Natural killer cell (primary cell): ENCODE measurements around the gene DNAJC15. TPM values are rescaled to one million over a fixed set of nuclear protein-coding genes. Genes with fewer than 3 reads are reported as not detected.

Experiments
- ATAC-seq, 3 donors: fragments of 150-1000 bp in 2 of 3; fragments of 200-7000 bp in 1 of 3; cut with Tn5 transposase; 1 replicate in 1 of 3; 2 replicates in 2 of 3; pipeline ENCODE4 v1.10.0; 2021; ENCODE audit warnings: mild to moderate bottlenecking in 2 of 3, moderate library complexity in 2 of 3
- DNase-seq, 2 donors: peaks; one replicate each; pipeline versions ENCODE4 v3.0.0 to v3.0.0-alpha.2; 2013 to 2021; ENCODE audit warnings: mixed read lengths in 1 of 2
- H3K27ac ChIP-seq: one replicate; pipeline ENCODE4 v1.5.1; 2013; ENCODE audit warnings: mild to moderate bottlenecking, low read length
- H3K27me3 ChIP-seq: one replicate; pipeline ENCODE4 v1.6.1; 2013; ENCODE audit warnings: low read length; ENCODE audit not compliant: control insufficient read depth, insufficient read depth
- H3K36me3 ChIP-seq: one replicate; pipeline ENCODE4 v1.6.1; 2013; ENCODE audit warnings: low read length; ENCODE audit not compliant: control insufficient read depth, insufficient read depth
- H3K4me1 ChIP-seq: one replicate; pipeline ENCODE4 v1.6.1; 2013; ENCODE audit warnings: low read length; ENCODE audit not compliant: control insufficient read depth, insufficient read depth
- H3K4me3 ChIP-seq: one replicate; pipeline ENCODE4 v1.5.1; 2013; ENCODE audit warnings: low read length
- H3K9me3 ChIP-seq: one replicate; pipeline ENCODE4 v1.6.1; 2013; ENCODE audit warnings: low read length; ENCODE audit not compliant: control insufficient read depth, insufficient read depth
- H3K27ac Mint-ChIP-seq, 2 donors: one replicate each; pipeline ENCODE4 v1.8.0; 2022; ENCODE audit warnings: mild to moderate bottlenecking in 2 of 2, mixed read lengths in 2 of 2, moderate library complexity in 1 of 2
- H3K27me3 Mint-ChIP-seq, 2 donors: one replicate each; pipeline ENCODE4 v1.8.0; 2022; ENCODE audit warnings: low read depth in 2 of 2, mixed read lengths in 2 of 2
- H3K36me3 Mint-ChIP-seq: one replicate; pipeline ENCODE4 v1.8.0; 2022; ENCODE audit warnings: mixed read lengths
- H3K4me1 Mint-ChIP-seq, 2 donors: one replicate each; pipeline ENCODE4 v1.8.0; 2022; ENCODE audit warnings: mixed read lengths in 2 of 2
- H3K4me3 Mint-ChIP-seq: one replicate; pipeline ENCODE4 v1.8.0; 2022; ENCODE audit warnings: mild to moderate bottlenecking, moderate library complexity, mixed read lengths
- H3K9me3 Mint-ChIP-seq, 2 donors: one replicate each; pipeline ENCODE4 v1.8.0; 2022; ENCODE audit warnings: mixed read lengths in 2 of 2
- WGBS: methylation state at CpG from one replicate; pipeline ENCODE4 v1.1.7; 2013; ENCODE audit warnings: missing lambda C conversion rate; ENCODE audit not compliant: insufficient coverage; 5-methylcytosine and 5-hydroxymethylcytosine counted together
- intact Hi-C: fragments of 100-400 bp; cut with micrococcal nuclease; formaldehyde crosslinking; loops from one replicate; pipeline ENCODE4 v1.14.2; 2022
- total RNA-seq, 4 donors: library from RNA; stranded (reverse); fragments of 120-200 nt in 1 of 4; gene quantifications; one replicate each; pipeline versions ENCODE4 v1.2.3 to v1.2.4, GENCODE V29; 2013 to 2022
- TF ChIP-seq, protein P1 (sequence below): fragments of 200-600 bp; IDR thresholded peaks from one replicate; pipeline ENCODE4 v1.8.0; 2022; ENCODE audit warnings: antibody characterized with exemption

The DNAJC15 gene
- total RNA-seq, 3 donors from 2014 or later (not counting 1 experiment from before 2014, with no cell fraction given), result 7.7 to 10.0 (median 8.3) TPM

- H3K4me1 Mint-ChIP-seq, result peaks cover 11 to 28% of the 10 kb centered on the region in 2 donors
- no peak overlapping the region for H3K27ac ChIP-seq
Measured at GRCh38 chr13:43077046-43077445, 53.7 kb downstream of the DNAJC15 start.

DNA sequence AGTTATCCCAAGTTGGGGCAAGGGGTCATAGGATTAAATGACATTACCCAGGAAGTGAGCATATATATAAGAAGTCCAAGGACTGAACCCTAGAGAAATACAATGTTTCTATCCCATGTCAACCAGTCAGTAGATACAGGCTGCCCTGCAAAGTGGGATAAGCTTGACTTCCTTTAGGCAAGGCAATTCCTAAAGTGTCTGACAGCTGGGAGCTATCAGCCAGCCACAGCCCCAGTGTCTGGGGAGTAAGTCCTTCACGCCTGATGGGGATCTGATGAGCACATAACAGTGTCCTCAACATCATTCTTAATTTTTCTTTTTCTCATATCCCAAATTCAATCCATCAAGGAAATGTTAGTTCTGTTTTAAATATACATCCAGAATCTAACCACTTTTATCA lies 54.1 kb downstream of the DNAJC15 start:
- Histone ChIP-seq H3K27me3 (no peaks in the 10 kb centered on the region), H3K27ac (no peak overlapping the region), H3K4me3 (no peak overlapping the region), H3K4me1 (no peaks in the 10 kb centered on the region), H3K9me3 (no peaks in the 10 kb centered on the region), H3K36me3 (peaks cover 10% of the 10 kb centered on the region)
- TF ChIP-seq, protein P1, sequence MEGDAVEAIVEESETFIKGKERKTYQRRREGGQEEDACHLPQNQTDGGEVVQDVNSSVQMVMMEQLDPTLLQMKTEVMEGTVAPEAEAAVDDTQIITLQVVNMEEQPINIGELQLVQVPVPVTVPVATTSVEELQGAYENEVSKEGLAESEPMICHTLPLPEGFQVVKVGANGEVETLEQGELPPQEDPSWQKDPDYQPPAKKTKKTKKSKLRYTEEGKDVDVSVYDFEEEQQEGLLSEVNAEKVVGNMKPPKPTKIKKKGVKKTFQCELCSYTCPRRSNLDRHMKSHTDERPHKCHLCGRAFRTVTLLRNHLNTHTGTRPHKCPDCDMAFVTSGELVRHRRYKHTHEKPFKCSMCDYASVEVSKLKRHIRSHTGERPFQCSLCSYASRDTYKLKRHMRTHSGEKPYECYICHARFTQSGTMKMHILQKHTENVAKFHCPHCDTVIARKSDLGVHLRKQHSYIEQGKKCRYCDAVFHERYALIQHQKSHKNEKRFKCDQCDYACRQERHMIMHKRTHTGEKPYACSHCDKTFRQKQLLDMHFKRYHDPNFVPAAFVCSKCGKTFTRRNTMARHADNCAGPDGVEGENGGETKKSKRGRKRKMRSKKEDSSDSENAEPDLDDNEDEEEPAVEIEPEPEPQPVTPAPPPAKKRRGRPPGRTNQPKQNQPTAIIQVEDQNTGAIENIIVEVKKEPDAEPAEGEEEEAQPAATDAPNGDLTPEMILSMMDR, result no peak
- DNase-seq, result no peak
- Mint-ChIP-seq H3K27me3 (no peaks in the 10 kb centered on the region), H3K9me3 (no peaks in the 10 kb centered on the region), H3K27ac (no peak overlapping the region), H3K4me1 (peaks cover 7 to 24% of the 10 kb centered on the region in 2 donors), H3K36me3 (peaks cover 6% of the 10 kb centered on the region), H3K4me3 (no peak overlapping the region)
- intact Hi-C loops, result no loop called here
- WGBS, result 92% methylated on average over 1 of the region's 1 CpG
- no peak for ATAC-seq

More at GRCh38 chr13:43077046-43077445, 53.7 kb downstream of the DNAJC15 start:
- no peak overlapping the region for H3K4me3 ChIP-seq
- TF ChIP-seq, protein P1, result no peak
- no peaks in the 10 kb centered on the region for H3K9me3 ChIP-seq
- DNase-seq (no peak), ATAC-seq (no peak)
- intact Hi-C loops, result no loop called here
- no peaks in the 10 kb centered on the region for H3K4me1 ChIP-seq
- WGBS, result 100% methylated on average over 1 of the region's 1 CpG
- H3K27me3 Mint-ChIP-seq, result no peaks in the 10 kb centered on the region
- no peak overlapping the region for H3K4me3 Mint-ChIP-seq
- H3K27me3 ChIP-seq, result no peaks in the 10 kb centered on the region
- peaks cover 6% of the 10 kb centered on the region for H3K36me3 Mint-ChIP-seq
- peaks cover 10% of the 10 kb centered on the region for H3K36me3 ChIP-seq
- H3K9me3 Mint-ChIP-seq, result no peaks in the 10 kb centered on the region
- peak overlapping the region in 1 of 2 donors; percentile 1 for H3K27ac Mint-ChIP-seq

DNA sequence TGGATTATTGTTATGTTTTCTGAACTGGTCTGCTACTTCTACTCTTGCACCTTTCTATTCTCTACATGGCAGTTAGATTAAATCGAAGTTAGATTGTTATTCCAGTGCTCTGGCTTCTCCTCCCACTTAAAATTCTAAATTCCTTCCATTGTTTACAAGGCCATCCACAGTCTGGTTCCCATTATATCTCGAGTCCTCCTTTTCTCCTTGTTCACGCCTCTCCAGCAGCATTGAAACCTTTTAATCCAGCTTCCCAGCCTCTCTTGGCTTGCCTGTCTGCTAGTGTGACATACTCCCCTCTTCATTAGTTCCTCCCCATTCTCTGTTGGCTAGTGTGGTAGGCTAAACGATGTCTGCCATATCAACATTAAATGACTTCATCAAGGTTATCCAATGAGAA lies 54.5 kb downstream of the DNAJC15 start:
- Mint-ChIP-seq H3K27me3 (no peaks in the 10 kb centered on the region), H3K36me3 (peaks cover 6% of the 10 kb centered on the region), H3K9me3 (no peaks in the 10 kb centered on the region), H3K4me3 (no peak overlapping the region), H3K4me1 (peaks cover 6 to 21% of the 10 kb centered on the region in 2 donors), H3K27ac (no peak overlapping the region)
- Histone ChIP-seq H3K27ac (no peak overlapping the region), H3K27me3 (no peaks in the 10 kb centered on the region), H3K9me3 (no peaks in the 10 kb centered on the region), H3K36me3 (peaks cover 10% of the 10 kb centered on the region), H3K4me1 (no peaks in the 10 kb centered on the region), H3K4me3 (no peak overlapping the region)
- DNase-seq (no peak), ATAC-seq (no peak)
- WGBS, result 93% methylated on average over 4 of the region's 4 CpGs
- TF ChIP-seq, protein P1, result no peak
- intact Hi-C loops, result no loop called here

GRCh38 chr13:43078399-43078798 lies 55.0 kb downstream of the DNAJC15 start:
- H3K9me3 ChIP-seq, result no peaks in the 10 kb centered on the region
- no peak overlapping the region for H3K27ac ChIP-seq
- 90% methylated on average over 2 of the region's 4 CpGs for WGBS
- TF ChIP-seq, protein P1, result no peak
- H3K36me3 ChIP-seq, result peaks cover 10% of the 10 kb centered on the region
- no peak overlapping the region for H3K4me3 ChIP-seq
- Mint-ChIP-seq H3K4me3 (no peak overlapping the region), H3K9me3 (no peaks in the 10 kb centered on the region), H3K27ac (no peak overlapping the region), H3K36me3 (peaks cover 6% of the 10 kb centered on the region), H3K4me1 (peaks cover 6 to 16% of the 10 kb centered on the region in 2 donors), H3K27me3 (no peaks in the 10 kb centered on the region)
- no peak for ATAC-seq
- no peaks in the 10 kb centered on the region for H3K27me3 ChIP-seq
- H3K4me1 ChIP-seq, result no peaks in the 10 kb centered on the region
- intact Hi-C loops, result no loop called here
- DNase-seq, result no peak
